ENCODE results near the gene OXLD1. TPM values are rescaled to one million over a fixed set of nuclear protein-coding genes. Genes with fewer than 3 reads are reported as not detected.
A peak's percentile ranks its signal among the peaks of the same experiment; 100 is the strongest.

OXLD1 gene
- total RNA-seq, 1 experiment from 2014 or later: 106 TPM

- in situ Hi-C loops (cut with HindIII; ENCODE audit: low pct_unique_long_range_greater_than_20kb, low sequenced_read_pairs): no loop called here
- no peak for DNase-seq (ENCODE audit: low read depth, low spot score)
Observed at GRCh38 chr17:81703747-81704654, 37.6 kb upstream of the OXLD1 start.

GRCh38 chr17:81702934-81703746 lies 36.7 kb upstream of the OXLD1 start, which contains the start of gene MRPL12:
TSS of gene MRPL12 (plus strand) at chr17:81703367. CDS start at chr17:81703502, 135 bp downstream.
- peak; percentile 98 for DNase-seq (ENCODE audit: low read depth, low spot score)
- in situ Hi-C loops (cut with HindIII; ENCODE audit: low pct_unique_long_range_greater_than_20kb, low sequenced_read_pairs): no loop called here

GRCh38 chr17:81701288-81702071 lies 35.1 kb upstream of the OXLD1 start:
- no peak for DNase-seq (ENCODE audit: low read depth, low spot score)
- in situ Hi-C loops (cut with HindIII; ENCODE audit: low pct_unique_long_range_greater_than_20kb, low sequenced_read_pairs): no loop called here

GRCh38 chr17:81700353-81701287 lies 34.2 kb upstream of the OXLD1 start:
- in situ Hi-C loops (cut with HindIII; ENCODE audit: low pct_unique_long_range_greater_than_20kb, low sequenced_read_pairs): no loop called here
- DNase-seq (ENCODE audit: low read depth, low spot score): peak; percentile 48

GRCh38 chr17:81697261-81698044 lies 31.0 kb upstream of the OXLD1 start:
- in situ Hi-C loops (cut with HindIII; ENCODE audit: low pct_unique_long_range_greater_than_20kb, low sequenced_read_pairs): no loop called here

GRCh38 chr17:81696218-81696941 lies 30.0 kb upstream of the OXLD1 start:
- no peak for DNase-seq (ENCODE audit: low read depth, low spot score)
- in situ Hi-C loops (cut with HindIII; ENCODE audit: low pct_unique_long_range_greater_than_20kb, low sequenced_read_pairs): no loop called here

More at GRCh38 chr17:81697261-81698044, 31.0 kb upstream of the OXLD1 start:
- DNase-seq (ENCODE audit: low read depth, low spot score): no peak

- no peak for DNase-seq (ENCODE audit: low read depth, low spot score)
- in situ Hi-C loops (cut with HindIII; ENCODE audit: low pct_unique_long_range_greater_than_20kb, low sequenced_read_pairs): no loop called here
Observed at GRCh38 chr17:81695801-81696200, 29.4 kb upstream of the OXLD1 start.

- in situ Hi-C loops (cut with HindIII; ENCODE audit: low pct_unique_long_range_greater_than_20kb, low sequenced_read_pairs): no loop called here
- DNase-seq (ENCODE audit: low read depth, low spot score): no peak
Observed at GRCh38 chr17:81695211-81695610, 28.8 kb upstream of the OXLD1 start.

- no peak for DNase-seq (ENCODE audit: low read depth, low spot score)
- in situ Hi-C loops (cut with HindIII; ENCODE audit: low pct_unique_long_range_greater_than_20kb, low sequenced_read_pairs): no loop called here
Observed at GRCh38 chr17:81694810-81695209, 28.4 kb upstream of the OXLD1 start.

- peak; percentile 34 for DNase-seq (ENCODE audit: low read depth, low spot score)
Observed at GRCh38 chr17:81693509-81694210, 27.3 kb upstream of the OXLD1 start.

GRCh38 chr17:81691608-81692007 lies 25.2 kb upstream of the OXLD1 start:
- no peak for DNase-seq (ENCODE audit: low read depth, low spot score)
- in situ Hi-C loops (cut with HindIII; ENCODE audit: low pct_unique_long_range_greater_than_20kb, low sequenced_read_pairs): no loop called here

More at GRCh38 chr17:81693509-81694210, 27.3 kb upstream of the OXLD1 start:
- in situ Hi-C loops (cut with HindIII; ENCODE audit: low pct_unique_long_range_greater_than_20kb, low sequenced_read_pairs): no loop called here

GRCh38 chr17:81691196-81691595 lies 24.8 kb upstream of the OXLD1 start:
- DNase-seq (ENCODE audit: low read depth, low spot score): no peak
- in situ Hi-C loops (cut with HindIII; ENCODE audit: low pct_unique_long_range_greater_than_20kb, low sequenced_read_pairs): no loop called here

GRCh38 chr17:81690549-81690948 lies 24.1 kb upstream of the OXLD1 start:
- in situ Hi-C loops (cut with HindIII; ENCODE audit: low pct_unique_long_range_greater_than_20kb, low sequenced_read_pairs): no loop called here
- no peak for DNase-seq (ENCODE audit: low read depth, low spot score)

- no peak for DNase-seq (ENCODE audit: low read depth, low spot score)
- in situ Hi-C loops (cut with HindIII; ENCODE audit: low pct_unique_long_range_greater_than_20kb, low sequenced_read_pairs): no loop called here
Observed at GRCh38 chr17:81690066-81690465, 23.7 kb upstream of the OXLD1 start.

GRCh38 chr17:81688616-81689015 lies 22.2 kb upstream of the OXLD1 start:
- in situ Hi-C loops (cut with HindIII; ENCODE audit: low pct_unique_long_range_greater_than_20kb, low sequenced_read_pairs): no loop called here
- no peak for DNase-seq (ENCODE audit: low read depth, low spot score)
